GM23338 (cell line): ENCODE results near the gene C2orf66. TPM values are rescaled to one million over a fixed set of nuclear protein-coding genes. Genes with fewer than 3 reads are reported as not detected.

Experiments used
- ATAC-seq: fragments of 200-7000 bp; cut with Tn5 transposase; 3 replicates; pipeline ENCODE4 v1.9.1; 2020
- DNase-seq: peaks from one replicate; pipeline ENCODE4 v3.0.0-alpha.2; 2015; ENCODE audit warnings: low spot score
- H2AFZ ChIP-seq: fragments of 200-600 bp; sonication (generic); 2 replicates; pipeline ENCODE4 v1.8.0; 2016; ENCODE audit warnings: antibody characterized with exemption, mild to moderate bottlenecking, moderate library complexity
- H3F3A ChIP-seq: fragments of 200-600 bp; sonication (generic); replicated peaks from 2 replicates; pipeline ENCODE4 v1.8.0; 2017; ENCODE audit warnings: antibody characterized with exemption, mixed run types, low read depth
- H3K27ac ChIP-seq: fragments of 200-600 bp; sonication (generic); 2 replicates; pipeline ENCODE4 v1.6.1; 2016; ENCODE audit warnings: low read depth
- H3K27me3 ChIP-seq: fragments of 200-600 bp; sonication (generic); 2 replicates; pipeline ENCODE4 v1.8.0; 2016; ENCODE audit warnings: mild to moderate bottlenecking, mixed run types, moderate library complexity; ENCODE audit not compliant: insufficient read depth
- H3K36me3 ChIP-seq: fragments of 200-600 bp; sonication (generic); 2 replicates; pipeline ENCODE4 v1.8.0; 2016; ENCODE audit warnings: mild to moderate bottlenecking; ENCODE audit not compliant: insufficient read depth
- H3K4me1 ChIP-seq: fragments of 200-600 bp; sonication (generic); 2 replicates; pipeline ENCODE4 v1.8.0; 2016; ENCODE audit warnings: mild to moderate bottlenecking, moderate library complexity; ENCODE audit not compliant: insufficient read depth
- H3K4me2 ChIP-seq: fragments of 200-600 bp; sonication (generic); 2 replicates; pipeline ENCODE4 v1.7.1; 2017; ENCODE audit warnings: mixed run types
- H3K4me3 ChIP-seq: fragments of 200-600 bp; sonication (generic); 2 replicates; pipeline ENCODE4 v1.6.1; 2016; ENCODE audit warnings: mixed run types
- H3K79me2 ChIP-seq: fragments of 200-600 bp; sonication (generic); replicated peaks from 2 replicates; pipeline ENCODE4 v1.8.0; 2017; ENCODE audit warnings: mild to moderate bottlenecking; ENCODE audit not compliant: insufficient read depth
- H3K9me2 ChIP-seq: fragments of 200-600 bp; sonication (generic); 2 replicates; pipeline ENCODE4 v1.8.0; 2017; ENCODE audit not compliant: insufficient read depth
- H4K20me1 ChIP-seq: fragments of 200-600 bp; sonication (generic); replicated peaks from 2 replicates; pipeline ENCODE4 v1.8.0; 2017; ENCODE audit warnings: mild to moderate bottlenecking; ENCODE audit not compliant: insufficient read depth
- H3K27ac Mint-ChIP-seq: 2 replicates; pipeline ENCODE4 v1.8.0; 2020; ENCODE audit warnings: inconsistent platforms, mild to moderate bottlenecking, moderate library complexity, mixed read lengths
- H3K27me3 Mint-ChIP-seq: 3 replicates; pipeline ENCODE4 v1.8.0; 2022; ENCODE audit warnings: low read depth, mild to moderate bottlenecking, moderate library complexity, mixed read lengths, inconsistent platforms; ENCODE audit not compliant: insufficient read depth, poor library complexity
- H3K36me3 Mint-ChIP-seq: 3 replicates; pipeline ENCODE4 v1.8.0; 2021; ENCODE audit warnings: low read depth, mild to moderate bottlenecking, inconsistent platforms, moderate library complexity, mixed read lengths
- H3K4me1 Mint-ChIP-seq: 3 replicates; pipeline ENCODE4 v1.8.0; 2020; ENCODE audit warnings: mild to moderate bottlenecking, inconsistent platforms, mixed read lengths
- H3K4me3 Mint-ChIP-seq: 3 replicates; pipeline ENCODE4 v1.8.0; 2021; ENCODE audit warnings: moderate library complexity, mild to moderate bottlenecking, inconsistent platforms, mixed read lengths
- H3K9me3 Mint-ChIP-seq: 3 replicates; pipeline ENCODE4 v1.8.0; 2020; ENCODE audit warnings: moderate library complexity, mild to moderate bottlenecking, inconsistent platforms, mixed read lengths
- CREB1 ChIP-seq: fragments of 250-450 bp; sonication (Bioruptor Pico); IDR thresholded peaks from 2 replicates; pipeline ENCODE4 v1.5.0; 2020; ENCODE audit warnings: low read depth, mild to moderate bottlenecking, moderate library complexity
- CTCF ChIP-seq, 2 experiments: fragments of 200-600 bp in 1 of 2; sonication (generic) in 1 of 2; conservative IDR thresholded peaks; 2 replicates each; pipeline versions ENCODE4 v1.5.1 to v1.6.1; 2016 to 2017; ENCODE audit warnings: antibody characterized with exemption in 2 of 2, low read depth in 2 of 2, mild to moderate bottlenecking in 2 of 2, moderate library complexity in 1 of 2
- ETS1 ChIP-seq: IDR thresholded peaks from 2 replicates; pipeline ENCODE4 v1.6.1; 2016; ENCODE audit warnings: antibody characterized with exemption
- EZH2 ChIP-seq: fragments of 200-600 bp; sonication (generic); IDR thresholded peaks from one replicate; pipeline ENCODE4 v1.8.0; 2017; ENCODE audit warnings: antibody characterized with exemption, mild to moderate bottlenecking, low read depth; ENCODE audit not compliant: unreplicated experiment
- EZH2phosphoT487 ChIP-seq: fragments of 200-600 bp; sonication (generic); IDR thresholded peaks from one replicate; pipeline ENCODE4 v1.8.1; 2018; ENCODE audit warnings: antibody characterized with exemption; ENCODE audit not compliant: unreplicated experiment
- JUNB ChIP-seq: IDR thresholded peaks from one replicate; pipeline ENCODE4 v1.6.1; 2016; ENCODE audit warnings: antibody characterized with exemption; ENCODE audit not compliant: unreplicated experiment
- NANOG ChIP-seq: IDR thresholded peaks from 2 replicates; pipeline ENCODE4 v1.6.1; 2016; ENCODE audit warnings: antibody characterized with exemption, borderline replicate concordance
- POLR2AphosphoS5 ChIP-seq: IDR thresholded peaks from 2 replicates; pipeline ENCODE4 v1.6.1; 2016; ENCODE audit warnings: antibody characterized with exemption, low read depth
- REST ChIP-seq: IDR thresholded peaks from one replicate; pipeline ENCODE4 v1.6.1; 2018; ENCODE audit warnings: antibody characterized with exemption; ENCODE audit not compliant: unreplicated experiment
- STAT1 ChIP-seq: IDR thresholded peaks from one replicate; pipeline ENCODE4 v1.6.1; 2016; ENCODE audit warnings: antibody characterized with exemption; ENCODE audit not compliant: unreplicated experiment
- ZNF114 ChIP-seq: fragments of 250-450 bp; sonication (Bioruptor Pico); IDR thresholded peaks from 2 replicates; pipeline ENCODE4 v1.5.0; 2020; ENCODE audit warnings: mild to moderate bottlenecking, moderate library complexity
- ZNF331 ChIP-seq: fragments of 250-450 bp; sonication (Bioruptor Pico); IDR thresholded peaks from 2 replicates; pipeline ENCODE4 v1.5.0; 2020; ENCODE audit warnings: low read depth, mild to moderate bottlenecking, moderate library complexity
- ZNF462 ChIP-seq: fragments of 250-450 bp; sonication (Bioruptor Pico); IDR thresholded peaks from 2 replicates; pipeline ENCODE4 v1.5.0; 2020; ENCODE audit warnings: mild to moderate bottlenecking, moderate library complexity
- polyA plus RNA-seq: library from polyadenylated mRNA; unstranded; fragments of >200 nt; fragmentation: Nextera tagmentation; extraction: Ambion mirVana; gene quantifications from 2 replicates; pipeline ENCODE4 v1.2.1, GENCODE V29; 2016
- total RNA-seq: library from RNA; depleted of rRNA; stranded (reverse); fragments of >200 nt; shearing (Covaris generic); gene quantifications from 2 replicates; pipeline ENCODE4 v1.2.3, GENCODE V29; 2014

Gene C2orf66
- total and polyA plus RNA-seq, 2 experiments from 2014 or later = not detected

GRCh38 chr2:196851088-196851487 is 41.9 kb upstream of the C2orf66 start:
- ATAC-seq = no peak

More at GRCh38 chr2:196851088-196851487, 41.9 kb upstream of the C2orf66 start:
- DNase-seq = no peak
- TF ChIP-seq ZNF331 (CRISPR knock-in tag) = no peak
- TF ChIP-seq REST = no peak
- no peak for TF ChIP-seq JUNB
- TF ChIP-seq CTCF (conservative IDR thresholded peaks at IDR 0.05; ENCODE audit: low read depth in 2 of 2) = no peak
- no peak for TF ChIP-seq ETS1
- no peak for TF ChIP-seq ZNF462 (CRISPR knock-in tag)
- TF ChIP-seq NANOG = no peak
- TF ChIP-seq ZNF114 (CRISPR knock-in tag) = no peak
- TF ChIP-seq EZH2phosphoT487 = no peak
- TF ChIP-seq EZH2 = no peak
- TF ChIP-seq CREB1 (CRISPR knock-in tag) = no peak
- TF ChIP-seq STAT1 = no peak
- TF ChIP-seq POLR2AphosphoS5 = no peak
- H3K4me3 Mint-ChIP-seq = no peak overlapping the region
- H4K20me1 ChIP-seq = no peaks in the 10 kb centered on the region; the same call in 1 of the 2 replicates
- H3K27ac Mint-ChIP-seq = no peak overlapping the region
- H3K4me3 ChIP-seq = no peak overlapping the region
- H3K4me2 ChIP-seq = no peak overlapping the region
- H3K27me3 ChIP-seq = no peaks in the 10 kb centered on the region
- H3K27me3 Mint-ChIP-seq = no peaks in the 10 kb centered on the region
- no peaks in the 10 kb centered on the region for H3K36me3 ChIP-seq
- H3K36me3 Mint-ChIP-seq = no peaks in the 10 kb centered on the region; the same call in 2 of the 3 replicates
- no peaks in the 10 kb centered on the region for H3K9me2 ChIP-seq
- no peak overlapping the region for H2AFZ ChIP-seq
- no peak overlapping the region for H3K27ac ChIP-seq
- no peaks in the 10 kb centered on the region for H3K4me1 ChIP-seq
- H3K9me3 Mint-ChIP-seq = no peaks in the 10 kb centered on the region
- H3K79me2 ChIP-seq = no peaks in the 10 kb centered on the region
- H3K4me1 Mint-ChIP-seq = no peaks in the 10 kb centered on the region
- no peaks in the 10 kb centered on the region for H3F3A ChIP-seq
